Activated naive CD4-positive, alpha-beta T cell treated with anti-CD3 and anti-CD28 coated beads for 36 hours (primary cell): ENCODE results near the gene DGKB. TPM values are rescaled to one million over a fixed set of nuclear protein-coding genes. Genes with fewer than 3 reads are reported as not detected.

ENCODE experiments used
- CTCF ChIA-PET: fragments of 350-600 bp; sonication (Branson Sonifier 250); formaldehyde crosslinking; loops from one replicate; lab custom pipeline; 2021; ENCODE audit warnings: antibody characterized with exemption; lab: Charles Lee
- DNase-seq: peaks from one replicate; pipeline ENCODE4 v3.0.0-alpha.2; 2020
- H3K27ac Mint-ChIP-seq: one replicate; pipeline ENCODE4 v1.8.0; 2021; ENCODE audit warnings: mild to moderate bottlenecking, mixed read lengths
- H3K27me3 Mint-ChIP-seq: one replicate; pipeline ENCODE4 v1.8.0; 2021; ENCODE audit warnings: low read depth, mixed read lengths
- H3K36me3 Mint-ChIP-seq: one replicate; pipeline ENCODE4 v1.8.0; 2021; ENCODE audit warnings: low read depth, mixed read lengths
- H3K4me1 Mint-ChIP-seq: one replicate; pipeline ENCODE4 v1.8.0; 2021; ENCODE audit warnings: low read depth, mixed read lengths
- H3K4me3 Mint-ChIP-seq: one replicate; pipeline ENCODE4 v1.8.0; 2021; ENCODE audit warnings: mild to moderate bottlenecking, moderate library complexity, mixed read lengths
- H3K9me3 Mint-ChIP-seq: one replicate; pipeline ENCODE4 v1.8.0; 2021; ENCODE audit warnings: mixed read lengths
- intact Hi-C: fragments of 100-400 bp; cut with micrococcal nuclease; formaldehyde crosslinking; loops from one replicate; pipeline ENCODE4 v1.15.1; 2023
- total RNA-seq, 2 experiments: library from RNA; stranded (reverse); gene quantifications; one replicate each; pipeline ENCODE4 v1.2.3, GENCODE V29; 2021

DGKB gene
- total RNA-seq, 2 experiments from 2014 or later: not detected

DNA sequence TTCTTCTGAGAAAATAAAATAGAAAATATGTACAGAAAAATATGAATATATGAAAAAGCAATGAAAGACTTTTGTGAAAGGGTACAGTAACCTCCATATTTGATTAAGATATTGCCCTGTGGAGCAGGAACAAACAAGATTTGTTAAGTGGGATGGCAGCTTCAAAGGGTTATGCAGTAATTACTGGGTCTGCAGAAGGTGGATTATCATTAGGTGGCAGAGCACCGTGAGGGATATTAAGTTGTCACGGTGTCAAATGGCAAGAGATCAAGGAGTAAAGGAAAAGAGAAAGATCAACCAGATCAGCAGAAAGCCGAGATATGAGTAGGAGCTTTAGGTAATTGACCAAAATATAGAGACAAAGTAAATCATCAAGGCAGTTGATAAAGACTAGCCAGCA is 44.1 kb downstream of the DGKB start:
- Mint-ChIP-seq H3K27me3 (no peaks in the 10 kb centered on the region), H3K36me3 (no peaks in the 10 kb centered on the region), H3K9me3 (no peaks in the 10 kb centered on the region), H3K27ac (no peak overlapping the region), H3K4me1 (no peaks in the 10 kb centered on the region), H3K4me3 (no peak overlapping the region)
- intact Hi-C loops: no loop called here
- no peak for DNase-seq
- CTCF ChIA-PET: no interaction called here

DNA sequence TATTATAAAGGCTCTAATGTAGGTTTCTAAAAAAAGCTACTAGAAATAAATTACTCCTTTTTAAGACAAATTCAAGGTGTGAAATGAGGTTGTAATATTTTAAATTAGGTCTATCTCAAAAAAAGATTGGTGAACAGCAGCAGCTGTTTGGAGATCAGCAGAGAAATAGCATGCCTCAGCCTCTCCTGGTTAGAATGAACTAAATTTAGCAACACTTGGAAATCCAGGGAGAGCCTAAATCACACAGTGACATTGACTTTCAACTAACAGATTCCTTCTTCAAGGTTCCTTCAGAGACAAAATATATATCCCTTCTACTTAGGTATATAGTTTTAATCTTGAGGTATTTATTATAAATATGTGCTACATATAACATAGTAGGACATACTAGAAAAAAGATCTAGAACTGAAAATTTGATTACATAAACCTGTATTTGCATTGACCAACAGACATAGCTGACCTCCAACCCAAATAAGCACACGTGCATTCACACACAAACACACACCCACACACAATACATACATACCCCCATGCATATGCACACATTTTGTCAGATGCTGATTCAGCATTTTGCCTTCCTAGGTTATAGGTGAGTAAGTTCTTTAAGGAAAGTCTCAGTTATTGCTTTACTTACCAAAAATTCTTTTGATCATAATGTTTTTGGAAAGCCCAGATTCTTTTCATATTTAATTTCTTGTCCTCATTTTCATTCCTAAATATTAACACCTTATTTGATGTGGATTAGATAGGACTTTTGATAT is 47.3 kb downstream of the DGKB start:
- Mint-ChIP-seq H3K9me3 (no peaks in the 10 kb centered on the region), H3K27me3 (no peaks in the 10 kb centered on the region), H3K27ac (no peak overlapping the region), H3K4me1 (no peaks in the 10 kb centered on the region), H3K36me3 (no peaks in the 10 kb centered on the region), H3K4me3 (no peak overlapping the region)
- intact Hi-C loops: no loop called here
- CTCF ChIA-PET: no interaction called here
- DNase-seq: no peak

DNA sequence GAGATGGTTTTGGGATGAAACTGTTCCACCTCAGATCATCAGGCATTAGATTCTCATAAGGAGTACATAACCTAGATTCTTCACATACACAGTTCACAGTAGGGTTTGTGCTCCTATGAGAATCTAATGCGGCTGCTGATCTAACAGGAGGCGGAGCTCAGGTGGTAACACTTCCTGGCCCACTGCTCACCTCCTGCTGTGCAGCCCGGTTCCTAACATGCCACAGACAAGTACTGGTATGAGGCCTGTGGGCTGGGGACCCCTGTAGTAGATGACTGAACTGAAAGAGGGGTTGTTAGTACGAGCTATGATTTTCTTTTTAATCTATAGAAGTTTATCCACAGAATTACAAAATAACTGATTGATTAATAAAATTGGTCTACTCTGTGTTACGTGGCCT is 48.1 kb downstream of the DGKB start:
- CTCF ChIA-PET: no interaction called here
- Mint-ChIP-seq H3K27me3 (no peaks in the 10 kb centered on the region), H3K4me1 (no peaks in the 10 kb centered on the region), H3K36me3 (no peaks in the 10 kb centered on the region), H3K9me3 (peaks cover 2% of the 10 kb centered on the region), H3K4me3 (no peak overlapping the region), H3K27ac (no peak overlapping the region)
- no peak for DNase-seq
- intact Hi-C loops: no loop called here

DNA sequence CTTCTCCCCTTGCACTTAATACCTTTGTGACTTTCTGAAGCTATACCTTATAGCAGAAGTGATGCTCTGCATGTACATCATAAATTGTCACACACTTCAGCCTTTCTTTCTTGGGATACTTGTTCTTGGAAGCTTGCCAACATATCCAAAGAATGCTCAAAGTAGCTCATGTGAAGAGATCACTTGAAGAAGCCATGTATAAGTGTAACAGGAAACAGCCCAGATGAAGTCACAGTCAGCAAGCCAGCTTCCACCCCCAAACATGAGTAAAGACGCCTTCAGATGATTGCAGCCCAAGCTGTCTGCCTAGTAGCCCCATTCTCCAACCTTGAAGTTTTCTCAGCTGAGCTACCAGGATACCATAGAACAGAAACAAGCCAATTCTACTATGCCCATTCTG is 50.9 kb downstream of the DGKB start:
- DNase-seq: no peak
- Mint-ChIP-seq H3K4me1 (no peaks in the 10 kb centered on the region), H3K36me3 (no peaks in the 10 kb centered on the region), H3K4me3 (no peak overlapping the region), H3K27me3 (no peaks in the 10 kb centered on the region), H3K27ac (no peak overlapping the region), H3K9me3 (peaks cover 2% of the 10 kb centered on the region)
- intact Hi-C loops: no loop called here
- CTCF ChIA-PET: no interaction called here

DNA sequence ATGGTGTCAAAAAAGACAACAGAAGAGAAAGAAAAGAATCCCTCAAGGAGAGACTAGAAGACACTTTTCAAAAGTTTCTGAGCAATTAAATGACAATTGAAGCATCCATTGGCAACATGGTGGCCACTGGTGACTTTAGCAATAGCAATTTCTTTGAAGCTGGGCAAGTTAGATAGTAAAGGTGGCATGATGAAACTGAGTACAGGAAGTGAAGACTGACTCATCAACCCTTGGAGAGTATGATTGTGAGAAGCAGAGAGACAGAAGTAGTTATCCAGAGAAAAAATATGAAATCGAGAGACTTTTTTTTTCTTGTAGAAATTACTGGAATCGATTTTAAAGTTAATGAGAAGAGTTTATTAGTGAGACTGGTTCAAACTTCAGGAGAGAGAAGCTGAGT is 52.5 kb downstream of the DGKB start:
- Mint-ChIP-seq H3K36me3 (no peaks in the 10 kb centered on the region), H3K27me3 (no peaks in the 10 kb centered on the region), H3K27ac (no peak overlapping the region), H3K4me1 (no peaks in the 10 kb centered on the region), H3K4me3 (no peak overlapping the region), H3K9me3 (peaks cover 2% of the 10 kb centered on the region)
- DNase-seq: no peak
- intact Hi-C loops: no loop called here
- CTCF ChIA-PET: no interaction called here

DNA sequence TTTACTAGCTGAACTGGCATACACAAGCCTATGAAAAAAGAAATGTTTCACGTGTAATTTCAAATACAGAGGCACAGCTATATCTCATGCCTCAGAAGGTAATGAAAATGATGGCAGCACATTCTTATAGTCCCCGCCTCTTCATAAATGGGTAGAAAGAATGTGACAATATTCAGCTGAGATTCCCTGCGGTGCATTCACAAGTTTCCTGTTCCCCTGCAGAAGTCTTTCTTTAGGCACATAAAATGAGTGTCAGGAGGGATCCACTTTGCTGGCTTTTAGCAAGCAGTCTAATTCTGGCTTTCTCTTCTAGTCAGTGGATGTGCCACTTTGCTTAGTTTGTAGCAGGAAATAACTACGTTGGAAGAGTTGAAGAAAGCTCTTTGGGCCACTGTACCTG is 56.1 kb downstream of the DGKB start:
- Mint-ChIP-seq H3K9me3 (peaks cover 3% of the 10 kb centered on the region), H3K27me3 (no peaks in the 10 kb centered on the region), H3K4me1 (no peaks in the 10 kb centered on the region), H3K36me3 (no peaks in the 10 kb centered on the region), H3K27ac (no peak overlapping the region), H3K4me3 (no peak overlapping the region)
- intact Hi-C loops: no loop called here
- no peak for DNase-seq
- CTCF ChIA-PET: interaction anchor here (1.0 kb wide), 1 partner anchor 30 kb away, joined by 3 read pairs; no protein-coding TSS in a partner anchor

DNA sequence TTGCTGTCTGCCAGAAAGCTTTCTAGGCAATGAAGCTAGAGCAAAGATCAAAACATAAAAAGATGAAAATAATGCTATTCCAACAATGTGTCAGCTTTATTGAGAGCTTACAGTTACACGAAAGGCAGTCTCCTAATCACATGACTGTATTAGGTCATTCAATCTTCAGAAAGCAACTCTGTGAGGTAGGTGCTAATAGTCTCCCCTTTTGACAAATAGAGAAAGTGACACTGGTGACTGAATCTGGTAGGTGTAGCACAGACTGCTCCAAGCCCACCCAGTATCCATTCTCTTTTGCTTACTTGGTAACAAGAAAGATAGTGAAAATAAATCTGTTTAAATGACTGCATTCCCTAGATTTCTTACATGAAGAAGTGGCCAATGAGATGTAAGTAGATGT is 58.8 kb downstream of the DGKB start:
- Mint-ChIP-seq H3K36me3 (no peaks in the 10 kb centered on the region), H3K9me3 (peaks cover 1% of the 10 kb centered on the region)

DNA sequence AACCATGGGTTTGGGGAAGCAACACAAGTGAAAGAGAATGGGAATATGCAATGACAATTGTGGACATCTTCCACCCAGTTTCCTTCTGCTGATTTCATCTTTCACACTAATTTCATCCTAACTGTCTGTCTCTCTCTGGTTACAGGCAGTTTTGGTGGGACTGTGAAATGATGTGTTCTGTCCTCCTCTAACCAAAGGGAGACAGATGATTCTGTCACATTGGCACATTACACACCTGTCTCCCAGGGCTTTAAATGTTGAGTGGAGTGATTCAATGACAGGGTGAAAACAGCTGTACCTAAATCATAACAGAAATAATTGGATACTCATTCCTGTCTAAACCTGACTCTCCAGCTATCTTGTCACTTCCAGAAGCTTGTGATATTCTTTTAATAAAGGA is 60.0 kb downstream of the DGKB start:
- intact Hi-C loops: no loop called here
- H3K27me3 Mint-ChIP-seq: no peaks in the 10 kb centered on the region
- CTCF ChIA-PET: no interaction called here
- H3K4me1 Mint-ChIP-seq: no peaks in the 10 kb centered on the region
- DNase-seq: no peak
- no peak overlapping the region for H3K27ac Mint-ChIP-seq
- H3K9me3 Mint-ChIP-seq: peaks cover 1% of the 10 kb centered on the region
- no peaks in the 10 kb centered on the region for H3K36me3 Mint-ChIP-seq
- no peak overlapping the region for H3K4me3 Mint-ChIP-seq

More for the DNA sequence above, 58.8 kb downstream of the DGKB start:
- no peak for DNase-seq
- intact Hi-C loops: no loop called here
- CTCF ChIA-PET: interaction anchor here (0.6 kb wide), 1 partner anchor 46 kb away, joined by 4 read pairs; no protein-coding TSS in a partner anchor
- H3K27me3 Mint-ChIP-seq: no peaks in the 10 kb centered on the region
- no peak overlapping the region for H3K4me3 Mint-ChIP-seq
- H3K27ac Mint-ChIP-seq: no peak overlapping the region
- H3K4me1 Mint-ChIP-seq: no peaks in the 10 kb centered on the region

DNA sequence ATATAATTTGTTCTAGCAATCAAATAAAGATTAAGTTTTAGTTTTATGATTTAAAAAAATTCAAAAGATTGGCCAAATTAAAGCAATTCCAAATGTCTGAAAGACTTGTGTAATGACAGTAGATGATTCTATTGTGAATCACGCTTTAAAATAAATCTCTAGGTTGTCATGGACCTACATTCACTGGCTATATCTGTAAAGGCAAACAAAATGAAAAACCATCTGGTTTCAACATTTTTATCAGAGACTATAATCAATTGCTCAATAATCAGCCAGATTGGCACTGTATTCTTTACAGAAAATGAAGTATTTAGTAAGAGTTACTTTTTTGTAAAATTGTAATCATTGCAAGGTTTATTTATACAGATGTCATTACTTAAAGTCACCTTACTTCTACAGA is 60.7 kb downstream of the DGKB start:
- intact Hi-C loops: no loop called here
- no peaks in the 10 kb centered on the region for H3K4me1 Mint-ChIP-seq
- peaks cover 1% of the 10 kb centered on the region for H3K9me3 Mint-ChIP-seq
- H3K4me3 Mint-ChIP-seq: no peak overlapping the region
- CTCF ChIA-PET: no interaction called here
- no peaks in the 10 kb centered on the region for H3K36me3 Mint-ChIP-seq
- H3K27me3 Mint-ChIP-seq: no peaks in the 10 kb centered on the region
- H3K27ac Mint-ChIP-seq: no peak overlapping the region
- no peak for DNase-seq

DNA sequence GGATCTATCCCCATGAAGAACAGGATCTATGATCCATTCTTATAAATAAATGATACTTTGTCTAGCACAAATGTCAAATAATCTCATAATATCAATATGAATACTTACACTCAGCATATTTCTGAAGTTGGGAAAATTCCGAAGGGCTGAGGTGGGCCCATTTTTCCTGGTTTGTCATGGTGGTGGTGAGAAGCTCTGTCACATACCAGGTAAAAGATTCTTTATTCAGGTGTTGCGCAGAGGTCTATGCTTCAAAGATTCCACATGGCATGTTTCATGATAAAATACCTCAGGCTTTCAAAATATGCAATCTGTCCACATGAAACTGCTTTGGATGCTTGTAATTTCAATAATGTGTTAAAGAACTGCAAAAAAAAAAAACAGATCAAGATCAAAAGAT is 61.5 kb downstream of the DGKB start:
- intact Hi-C loops: no loop called here
- Mint-ChIP-seq H3K36me3 (no peaks in the 10 kb centered on the region), H3K4me3 (no peak overlapping the region), H3K4me1 (no peaks in the 10 kb centered on the region), H3K27me3 (no peaks in the 10 kb centered on the region), H3K27ac (no peak overlapping the region), H3K9me3 (peaks cover 1% of the 10 kb centered on the region)
- no peak for DNase-seq
- CTCF ChIA-PET: no interaction called here

DNA sequence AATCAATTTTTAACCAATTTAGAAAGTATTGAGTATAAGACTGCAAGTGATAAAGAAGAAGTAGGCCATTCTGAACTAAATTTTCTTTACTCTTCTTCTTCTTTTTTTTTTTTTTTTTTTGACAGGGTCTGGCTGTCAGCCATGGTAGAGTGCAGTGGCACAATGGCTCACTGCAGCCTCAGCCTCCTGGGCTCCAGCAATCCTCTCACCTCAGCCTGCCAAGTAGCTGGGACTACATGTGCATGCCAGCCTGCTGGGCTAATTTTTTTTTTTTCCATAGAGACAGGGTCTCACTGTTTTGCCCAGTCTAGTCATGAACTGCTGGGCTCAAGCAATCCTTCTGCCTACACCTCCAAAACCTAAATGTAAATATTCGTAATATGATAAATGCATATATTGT is 63.2 kb downstream of the DGKB start:
- Mint-ChIP-seq H3K27me3 (no peaks in the 10 kb centered on the region), H3K4me1 (no peaks in the 10 kb centered on the region), H3K36me3 (no peaks in the 10 kb centered on the region), H3K9me3 (peaks cover 1% of the 10 kb centered on the region), H3K27ac (no peak overlapping the region), H3K4me3 (no peak overlapping the region)
- intact Hi-C loops: no loop called here
- DNase-seq: no peak
- CTCF ChIA-PET: no interaction called here

DNA sequence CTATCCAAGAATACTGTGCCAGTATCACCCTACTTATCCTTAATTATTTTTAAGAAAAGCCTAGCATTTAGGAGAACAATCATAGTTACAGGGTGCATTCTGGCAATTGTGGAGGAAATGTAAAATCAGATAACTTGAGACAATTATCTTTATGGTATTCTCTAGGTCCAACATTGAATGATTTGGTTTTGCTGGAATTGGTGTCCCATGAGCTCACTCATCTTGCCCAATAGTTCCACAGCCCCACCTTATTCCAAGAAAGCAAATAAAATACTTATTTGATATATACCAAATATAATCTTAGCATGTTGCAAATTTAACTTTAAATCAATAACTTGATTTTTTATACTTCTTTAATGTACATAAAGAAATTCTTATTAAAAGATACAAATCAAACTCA is 65.3 kb downstream of the DGKB start:
- CTCF ChIA-PET: no interaction called here
- H3K36me3 Mint-ChIP-seq: no peaks in the 10 kb centered on the region
- H3K4me3 Mint-ChIP-seq: no peak overlapping the region
- H3K27ac Mint-ChIP-seq: no peak overlapping the region
- DNase-seq: no peak
- no peaks in the 10 kb centered on the region for H3K27me3 Mint-ChIP-seq
- no peaks in the 10 kb centered on the region for H3K4me1 Mint-ChIP-seq
- intact Hi-C loops: no loop called here
- H3K9me3 Mint-ChIP-seq: peaks cover 2% of the 10 kb centered on the region

DNA sequence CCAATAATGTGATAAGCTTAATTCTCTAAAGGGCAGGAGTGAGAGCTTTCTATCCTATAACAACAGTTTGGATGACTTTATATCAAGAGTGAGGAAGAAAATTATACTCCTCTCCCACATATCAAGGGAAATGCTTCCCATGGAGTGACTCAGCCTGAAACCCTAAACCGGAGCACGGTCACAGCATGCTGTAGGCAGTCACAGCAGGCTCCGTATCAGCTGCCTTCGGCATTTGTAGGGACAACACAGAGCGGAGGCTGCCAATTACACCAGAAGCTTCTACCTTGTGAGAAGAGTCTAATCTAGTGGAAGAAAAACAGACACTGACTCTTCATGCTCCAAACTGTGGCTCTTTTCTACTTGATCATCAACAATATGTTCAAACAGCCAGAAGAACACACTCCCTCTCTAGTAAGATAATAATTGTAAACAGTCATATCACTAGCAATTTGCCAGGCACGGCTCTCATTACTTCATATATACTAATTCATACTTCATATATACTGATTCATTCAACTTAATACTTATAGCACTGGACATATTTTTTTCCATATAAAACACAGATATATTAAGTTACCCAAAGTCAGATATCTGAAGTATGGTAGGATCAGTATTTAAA is 65.9 kb downstream of the DGKB start:
- Mint-ChIP-seq H3K4me1 (no peaks in the 10 kb centered on the region), H3K9me3 (peaks cover 2% of the 10 kb centered on the region), H3K36me3 (no peaks in the 10 kb centered on the region), H3K27me3 (no peaks in the 10 kb centered on the region), H3K27ac (no peak overlapping the region), H3K4me3 (no peak overlapping the region)
- CTCF ChIA-PET: no interaction called here
- intact Hi-C loops: no loop called here
- DNase-seq: no peak
